CD4-positive, alpha-beta T cell treated with Interleukin-6 for 4 hours (primary cell): Measurements from ENCODE around the gene UBE2H.
"Not testable (repeated sequence)": the region's sequence is repeated elsewhere in the genome, so short reads cannot be mapped to it uniquely, and the experiment has no call there.

Source experiments
- DNase-seq: peaks from one replicate; pipeline ENCODE4 v3.0.0-alpha.2; 2020; ENCODE audit warnings: mixed read lengths

The UBE2H gene

DNA sequence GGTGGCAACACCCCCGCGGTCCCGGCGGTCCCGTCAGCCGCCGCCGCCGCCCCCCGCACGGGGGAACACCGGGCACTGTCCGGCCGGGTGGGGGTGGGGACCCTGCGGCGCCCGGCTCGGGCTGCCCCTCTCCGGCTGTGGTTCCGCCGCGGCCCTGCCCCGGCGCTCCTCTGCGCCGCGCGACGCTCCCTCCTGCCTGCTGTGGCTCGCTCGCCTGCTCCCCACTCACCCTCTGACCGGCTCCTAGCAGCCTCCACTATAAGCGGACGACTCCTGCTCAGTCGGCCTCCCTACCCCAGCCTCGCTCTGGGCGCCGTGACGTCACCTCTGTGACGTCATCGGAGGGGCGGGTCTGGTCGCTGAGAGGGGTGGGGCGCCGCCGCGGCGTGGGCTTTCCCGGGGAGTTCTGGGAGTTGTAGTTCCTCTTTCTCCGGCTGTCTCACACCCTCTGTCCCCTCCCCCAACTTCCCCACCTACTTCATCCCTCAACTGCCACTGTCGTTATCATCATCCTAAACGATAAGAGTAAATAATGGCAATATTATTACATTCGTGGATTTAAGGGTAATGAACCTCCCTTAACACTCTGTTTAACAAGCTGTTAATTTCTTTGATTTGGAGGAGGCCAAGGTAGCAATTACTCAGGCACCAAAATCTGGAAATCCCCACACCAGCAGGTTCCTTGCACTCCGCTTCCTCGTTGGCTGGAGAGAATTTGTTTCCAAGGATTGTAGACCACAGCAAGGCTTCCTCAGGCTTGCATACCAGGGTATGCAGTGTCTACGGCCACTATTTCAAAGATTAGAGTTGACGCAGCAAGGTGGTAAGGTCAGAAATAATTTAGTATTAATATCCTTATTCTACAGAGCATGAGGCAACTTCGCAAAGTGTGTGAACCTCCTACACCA, at the start of gene UBE2H:
Gene UBE2H, minus strand, starts transcription at position 308 of the 908 bp plus-strand sequence. CDS start 405 bp downstream, outside the sequence.
- DNase-seq, result peak; percentile 91

GRCh38 chr7:129998446-129998845, 45.7 kb upstream of the UBE2H start:
- no peak for DNase-seq

GRCh38 chr7:129997285-129997684, 44.5 kb upstream of the UBE2H start:
- no peak for DNase-seq

GRCh38 chr7:129993275-129993674, 40.5 kb upstream of the UBE2H start:
- no peak for DNase-seq

- no peak for DNase-seq
Measured at GRCh38 chr7:129990403-129991192, 37.8 kb upstream of the UBE2H start.

GRCh38 chr7:129989466-129989865, 36.7 kb upstream of the UBE2H start:
- peak; percentile 55 for DNase-seq

DNA sequence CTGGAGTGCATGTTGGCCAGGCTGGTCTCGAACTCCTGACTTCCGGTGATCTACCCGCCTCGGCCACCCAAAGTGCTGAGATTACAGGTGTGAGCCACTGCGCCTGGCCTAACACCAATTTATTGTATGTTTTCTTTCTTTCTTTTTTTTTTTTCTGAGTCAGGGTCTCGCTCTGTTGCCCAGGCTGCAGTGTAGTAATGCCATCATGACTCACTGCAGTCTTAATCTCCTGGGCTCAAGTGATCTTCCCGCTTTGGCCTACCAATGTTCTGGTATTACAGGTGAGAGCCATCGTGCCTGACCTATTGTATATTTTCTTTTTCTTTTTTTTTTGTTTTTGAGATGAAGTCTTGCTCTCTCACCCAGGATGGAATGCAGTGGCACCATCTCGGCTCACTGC, 33.8 kb upstream of the UBE2H start:
- DNase-seq, result no peak

- DNase-seq, result no peak
Measured at GRCh38 chr7:129980667-129981066, 27.9 kb upstream of the UBE2H start.

- DNase-seq, result no peak
Measured at GRCh38 chr7:129975309-129975708, 22.5 kb upstream of the UBE2H start.

- no peak for DNase-seq
Measured at GRCh38 chr7:129970816-129971215, 18.1 kb upstream of the UBE2H start.

DNA sequence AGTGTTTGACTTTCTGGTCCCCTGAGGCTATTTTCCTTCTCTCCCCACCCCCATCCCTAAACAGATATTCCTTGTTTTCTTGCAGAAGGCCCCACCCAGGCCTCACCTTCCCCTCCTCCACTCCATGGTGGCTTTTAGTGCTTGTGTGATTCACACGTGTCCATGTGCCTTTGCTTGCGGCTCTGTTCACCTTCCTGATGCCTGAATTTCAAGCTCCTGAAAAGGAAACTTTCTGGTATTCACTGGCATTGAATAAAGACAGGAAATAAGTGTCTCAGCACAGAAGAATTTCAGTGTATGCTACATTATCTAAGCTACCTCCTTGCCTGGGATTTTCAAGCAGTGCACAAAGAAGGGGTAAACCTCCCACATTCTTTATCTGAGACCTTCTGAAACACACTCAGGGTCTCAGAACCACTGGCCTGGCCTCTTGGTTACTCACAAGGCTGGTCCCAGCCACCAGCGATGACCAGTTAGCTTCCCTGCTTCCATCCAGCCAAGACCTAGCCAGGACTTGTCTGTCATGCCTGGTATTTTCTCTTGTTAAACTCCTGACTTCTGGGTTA, 17.2 kb upstream of the UBE2H start:
- no peak for DNase-seq

- no peak for DNase-seq
Measured at GRCh38 chr7:129968592-129969383, 16.0 kb upstream of the UBE2H start.

DNA sequence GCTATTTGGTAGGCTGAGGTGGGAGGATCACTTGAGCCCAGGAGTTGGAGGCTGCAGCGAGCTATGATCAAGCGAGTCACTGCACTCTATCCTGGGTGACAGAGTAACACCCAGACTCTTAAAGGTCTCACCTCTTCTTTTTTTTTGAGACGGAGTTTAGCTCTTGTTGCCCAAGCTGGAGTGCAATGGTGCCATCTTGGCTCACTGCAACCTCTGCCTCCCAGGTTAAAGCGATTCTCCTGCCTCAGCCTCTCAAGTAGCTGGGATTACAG, 7.4 kb upstream of the UBE2H start:
- not testable (repeated sequence) for DNase-seq

DNA sequence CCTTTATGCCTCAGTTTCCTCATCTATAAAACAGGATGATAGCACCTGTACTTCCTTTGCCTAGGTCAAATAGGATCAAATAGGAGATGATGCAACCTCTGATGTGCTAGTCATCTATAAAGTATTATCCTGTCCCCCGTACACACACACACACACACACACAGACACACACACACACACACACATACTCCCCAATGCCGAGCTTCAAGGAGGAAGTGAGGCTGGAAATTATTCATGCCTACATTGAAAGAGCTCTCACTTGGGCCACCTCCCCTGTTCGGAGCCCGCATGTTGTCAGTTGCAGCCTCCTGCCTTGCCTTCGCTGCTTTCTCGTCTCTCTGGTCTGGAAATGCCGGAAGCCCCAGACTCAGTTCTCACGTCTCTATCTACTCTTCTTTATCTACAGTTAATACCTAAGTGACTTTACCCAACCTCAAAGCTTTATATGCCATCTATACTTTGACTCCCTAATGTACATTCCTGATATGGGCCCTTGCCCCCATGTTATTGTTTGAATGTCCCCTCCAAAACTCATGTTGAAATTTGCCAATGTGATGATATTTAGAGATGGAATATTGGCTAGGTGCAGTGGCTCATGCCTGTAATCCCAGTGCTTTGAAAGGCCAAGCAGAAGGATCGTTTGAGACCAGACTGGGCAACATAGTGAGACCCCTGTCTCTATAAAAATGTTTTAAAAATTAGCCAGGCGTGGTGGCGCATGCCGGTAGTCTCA, 6.9 kb upstream of the UBE2H start:
- no peak for DNase-seq

GRCh38 chr7:129958643-129959470, 6.1 kb upstream of the UBE2H start:
- DNase-seq, result no peak

DNA sequence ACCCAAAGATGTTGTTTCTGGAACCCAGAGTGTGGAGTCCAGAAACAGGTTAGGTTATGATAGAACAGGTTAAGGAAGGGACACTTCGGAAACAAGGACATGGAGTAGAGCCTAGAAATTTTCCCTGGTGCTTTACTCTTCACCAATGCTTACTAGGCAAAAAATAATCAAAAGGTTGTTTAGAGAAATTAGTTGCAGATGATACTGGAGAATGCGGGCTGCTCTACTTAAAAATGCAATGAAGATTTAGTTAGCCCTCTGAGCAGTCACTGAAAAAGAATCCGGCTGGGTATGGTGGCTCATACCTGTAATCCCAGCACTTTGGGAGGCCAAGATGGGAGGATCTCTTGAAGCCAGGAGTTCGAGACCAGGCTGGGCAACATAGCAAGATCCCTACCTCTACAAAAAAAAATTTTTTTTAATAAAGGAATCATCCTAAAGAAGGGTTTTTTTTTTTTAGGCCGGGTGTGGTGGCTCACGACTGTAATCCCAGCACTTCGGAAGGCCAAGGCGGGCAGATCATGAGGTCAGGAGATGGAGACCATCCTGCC, 3.3 kb upstream of the UBE2H start:
- no peak for DNase-seq

GRCh38 chr7:129952086-129952652, 591 bp downstream of the UBE2H start:
- DNase-seq, result peak; percentile 38

GRCh38 chr7:129951226-129952085, 1.3 kb downstream of the UBE2H start:
- peak; percentile 12 for DNase-seq

DNA sequence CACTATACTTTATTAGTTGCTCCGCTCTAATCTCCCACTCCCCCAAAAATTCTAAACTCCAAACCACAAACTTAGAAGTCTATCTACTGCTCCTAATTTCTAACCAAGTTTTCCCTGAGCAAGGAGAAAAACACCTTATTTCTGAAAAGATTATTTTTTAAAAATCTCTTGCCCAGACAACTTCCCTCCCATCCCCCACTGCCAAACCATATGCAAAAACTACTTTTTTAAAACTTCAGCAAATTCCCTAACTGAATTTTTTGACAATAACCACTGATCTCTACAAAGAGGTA, 1.9 kb downstream of the UBE2H start:
- no peak for DNase-seq
